Astrocyte (in vitro differentiated cells and primary cell): ENCODE results near the gene GIPC1.

Experiments used
- CTCF ChIP-seq: IDR thresholded peaks from 2 replicates; pipeline ENCODE4 v1.5.1; 2011; ENCODE audit warnings: low read depth, mild to moderate bottlenecking, inconsistent platforms, low read length, moderate library complexity; ENCODE audit not compliant: insufficient read depth
- EZH2 ChIP-seq: IDR thresholded peaks from 2 replicates; pipeline ENCODE4 v1.6.1; 2012; ENCODE audit warnings: mild to moderate bottlenecking, low read length, inconsistent platforms; ENCODE audit not compliant: insufficient read depth

DNA sequence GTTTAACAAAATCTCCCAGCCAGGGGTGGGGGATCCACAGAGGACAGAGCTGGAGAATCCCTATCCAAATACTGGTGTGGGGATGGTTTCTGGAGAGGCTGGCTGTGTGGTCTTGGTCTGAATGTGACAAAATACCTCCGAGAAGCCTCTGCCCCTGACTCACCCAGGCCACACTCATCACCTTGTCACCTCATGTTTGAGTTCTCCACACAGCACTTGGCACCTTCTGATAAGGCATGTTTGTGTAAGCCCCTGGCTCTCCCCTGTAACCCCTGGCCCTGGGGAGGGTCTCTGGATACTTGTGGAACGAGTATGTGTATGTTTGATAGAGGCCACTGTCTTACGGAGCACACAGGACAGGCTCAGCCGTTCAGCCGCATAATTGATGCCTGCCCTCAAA, 48.1 kb upstream of the GIPC1 start:
- TF ChIP-seq CTCF (no peak), EZH2 (no peak)
